ENCODE results near the gene EDN3. TPM values are rescaled to one million over a fixed set of nuclear protein-coding genes. Genes with fewer than 3 reads are reported as not detected.

EDN3 gene
- total and polyA plus RNA-seq, 2 experiments from 2014 or later: 0.13 to 0.17 TPM

- DNase-seq (ENCODE audit: low spot score) (no peak), ATAC-seq (no peak)
- no peaks in the 10 kb centered on the region for H3K79me2 ChIP-seq (replicated peaks; ENCODE audit: insufficient read depth)
- H3F3A ChIP-seq (replicated peaks; ENCODE audit: low read depth): no peaks in the 10 kb centered on the region
- no peaks in the 10 kb centered on the region for H3K27me3 ChIP-seq (ENCODE audit: insufficient read depth)
- Mint-ChIP-seq H3K9me3 (no peaks in the 10 kb centered on the region), H3K27me3 (ENCODE audit: insufficient read depth, low read depth, poor library complexity) (peaks cover 9% of the 10 kb centered on the region), H3K4me1 (peaks cover 7% of the 10 kb centered on the region; the same call in 2 of the 3 replicates), H3K27ac (no peak overlapping the region), H3K4me3 (no peak overlapping the region), H3K36me3 (ENCODE audit: low read depth) (no peaks in the 10 kb centered on the region)
- H3K4me3 ChIP-seq: no peak overlapping the region
- H3K27ac ChIP-seq (ENCODE audit: low read depth): no peak overlapping the region
- TF ChIP-seq JUNB (IDR thresholded peaks at IDR 0.05; ENCODE audit: unreplicated experiment): no peak
- no peak for TF ChIP-seq ZNF114 (CRISPR knock-in tag; IDR thresholded peaks at IDR 0.05)
- TF ChIP-seq ZNF462 (CRISPR knock-in tag; IDR thresholded peaks at IDR 0.05): no peak
- TF ChIP-seq CREB1 (CRISPR knock-in tag; IDR thresholded peaks at IDR 0.05; ENCODE audit: low read depth): no peak
- TF ChIP-seq STAT1 (IDR thresholded peaks at IDR 0.05; ENCODE audit: unreplicated experiment): no peak
- no peak for TF ChIP-seq ETS1 (IDR thresholded peaks at IDR 0.05)
- no peak for TF ChIP-seq POLR2AphosphoS5 (IDR thresholded peaks at IDR 0.05; ENCODE audit: low read depth)
- no peak for TF ChIP-seq ZNF331 (CRISPR knock-in tag; IDR thresholded peaks at IDR 0.05; ENCODE audit: low read depth)
- TF ChIP-seq CTCF (conservative IDR thresholded peaks at IDR 0.05; ENCODE audit: low read depth in 2 of 2): no peak
- no peak for TF ChIP-seq NANOG (IDR thresholded peaks at IDR 0.05; ENCODE audit: borderline replicate concordance)
- TF ChIP-seq EZH2phosphoT487 (IDR thresholded peaks at IDR 0.05; ENCODE audit: unreplicated experiment): no peak
- no peak for TF ChIP-seq EZH2 (IDR thresholded peaks at IDR 0.05; ENCODE audit: low read depth, unreplicated experiment)
- no peak for TF ChIP-seq REST (IDR thresholded peaks at IDR 0.05; ENCODE audit: unreplicated experiment)
- H3K36me3 ChIP-seq (ENCODE audit: insufficient read depth): no peaks in the 10 kb centered on the region
- H2AFZ ChIP-seq: no peak overlapping the region
- no peaks in the 10 kb centered on the region for H3K9me2 ChIP-seq (ENCODE audit: insufficient read depth)
- H3K4me2 ChIP-seq: no peak overlapping the region
- no peaks in the 10 kb centered on the region for H3K4me1 ChIP-seq (ENCODE audit: insufficient read depth)
- no peaks in the 10 kb centered on the region for H4K20me1 ChIP-seq (replicated peaks; ENCODE audit: insufficient read depth)
Observed at GRCh38 chr20:59325142-59325523, 24.7 kb downstream of the EDN3 start.

All from GM23338 (cell line).